ENCODE results near the gene PLA2G2C. TPM values are rescaled to one million over a fixed set of nuclear protein-coding genes. Genes with fewer than 3 reads are reported as not detected.

Gene PLA2G2C
- total RNA-seq, 4 donors from 2014 or later, result 0.31 to 0.81 TPM; not detected in 2

- H3K4me3 ChIP-seq, result no peak overlapping the region
- peaks cover 0 to 8% of the 10 kb centered on the region in 2 donors for H3K36me3 ChIP-seq
- peaks cover 4 to 88% (median 8%) of the 10 kb centered on the region in 3 donors for H3K4me1 ChIP-seq
- no peaks in the 10 kb centered on the region for H3K9me3 ChIP-seq
- no peaks in the 10 kb centered on the region for H3K27me3 ChIP-seq
- 86 to 92% methylated on average over 2 to 4 of the region's 12 CpGs for WGBS, 2 donors (ENCODE audit: low coverage in 1 of 2)
- no peak for ATAC-seq
- H3K27ac ChIP-seq, result peak overlapping the region in 1 of 4 donors; percentile 73
- TF ChIP-seq EP300 (IDR thresholded peaks at IDR 0.05) (no peak), POLR2A (IDR thresholded peaks at IDR 0.05) (no peak), POLR2AphosphoS5 (IDR thresholded peaks at IDR 0.05) (no peak)
- TF ChIP-seq, protein P1, sequence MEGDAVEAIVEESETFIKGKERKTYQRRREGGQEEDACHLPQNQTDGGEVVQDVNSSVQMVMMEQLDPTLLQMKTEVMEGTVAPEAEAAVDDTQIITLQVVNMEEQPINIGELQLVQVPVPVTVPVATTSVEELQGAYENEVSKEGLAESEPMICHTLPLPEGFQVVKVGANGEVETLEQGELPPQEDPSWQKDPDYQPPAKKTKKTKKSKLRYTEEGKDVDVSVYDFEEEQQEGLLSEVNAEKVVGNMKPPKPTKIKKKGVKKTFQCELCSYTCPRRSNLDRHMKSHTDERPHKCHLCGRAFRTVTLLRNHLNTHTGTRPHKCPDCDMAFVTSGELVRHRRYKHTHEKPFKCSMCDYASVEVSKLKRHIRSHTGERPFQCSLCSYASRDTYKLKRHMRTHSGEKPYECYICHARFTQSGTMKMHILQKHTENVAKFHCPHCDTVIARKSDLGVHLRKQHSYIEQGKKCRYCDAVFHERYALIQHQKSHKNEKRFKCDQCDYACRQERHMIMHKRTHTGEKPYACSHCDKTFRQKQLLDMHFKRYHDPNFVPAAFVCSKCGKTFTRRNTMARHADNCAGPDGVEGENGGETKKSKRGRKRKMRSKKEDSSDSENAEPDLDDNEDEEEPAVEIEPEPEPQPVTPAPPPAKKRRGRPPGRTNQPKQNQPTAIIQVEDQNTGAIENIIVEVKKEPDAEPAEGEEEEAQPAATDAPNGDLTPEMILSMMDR (IDR thresholded peaks at IDR 0.05), result no peak
These were observed 5.0 kb upstream of the PLA2G2C start for GRCh38 chr1:20191266-20191825.

DNA sequence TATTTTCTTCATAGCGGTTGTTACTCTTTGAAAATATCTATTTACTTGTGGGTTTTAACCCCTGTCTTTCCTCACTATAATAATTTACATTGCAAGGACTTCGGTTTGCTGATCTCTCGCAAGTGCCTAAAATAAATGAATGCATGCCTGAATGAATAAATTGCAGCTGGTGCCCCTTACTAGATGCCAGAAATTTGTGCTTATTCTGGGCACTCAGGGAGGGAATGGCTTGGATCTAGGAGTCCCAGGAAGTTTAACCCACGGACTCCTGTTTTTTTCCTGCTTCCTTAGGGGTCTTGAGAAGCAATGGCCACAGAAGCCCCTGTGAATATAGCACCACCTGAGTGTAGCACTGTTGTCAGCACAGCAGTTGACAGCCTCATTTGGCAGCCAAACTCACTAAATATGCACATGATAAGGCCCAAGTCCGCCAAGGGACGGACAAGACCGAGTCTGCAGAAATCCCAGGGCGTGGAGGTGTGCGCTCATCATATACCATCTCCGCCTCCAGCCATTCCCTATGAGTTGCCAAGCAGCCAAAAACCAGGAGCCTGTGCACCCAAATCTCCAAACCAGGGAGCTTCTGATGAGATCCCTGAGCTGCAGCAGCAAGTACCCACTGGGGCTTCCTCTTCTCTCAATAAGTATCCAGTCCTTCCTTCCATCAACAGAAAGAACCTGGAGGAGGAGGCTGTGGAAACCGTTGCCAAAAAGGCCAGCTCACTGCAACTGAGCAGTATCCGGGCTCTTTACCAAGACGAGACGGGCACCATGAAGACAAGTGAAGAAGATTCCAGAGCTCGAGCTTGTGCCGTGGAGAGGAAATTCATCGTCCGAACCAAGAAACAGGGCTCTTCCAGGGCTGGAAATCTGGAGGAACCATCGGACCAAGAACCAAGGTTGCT, 4.2 kb upstream of the PLA2G2C start:
- Histone ChIP-seq H3K4me3 (no peak overlapping the region), H3K27me3 (no peaks in the 10 kb centered on the region), H3K27ac (peak overlapping the region in 1 of 4 donors; percentile 91), H3K36me3 (peaks cover 0 to 8% of the 10 kb centered on the region in 2 donors), H3K4me1 (peaks cover 4 to 97% (median 8%) of the 10 kb centered on the region in 3 donors), H3K9me3 (no peaks in the 10 kb centered on the region)
- TF ChIP-seq POLR2AphosphoS5 (IDR thresholded peaks at IDR 0.05), result no peak
- 76 to 87% methylated on average over 6 to 9 of the region's 19 CpGs for WGBS, 2 donors (ENCODE audit: low coverage in 1 of 2)
- no peak for ATAC-seq

DNA sequence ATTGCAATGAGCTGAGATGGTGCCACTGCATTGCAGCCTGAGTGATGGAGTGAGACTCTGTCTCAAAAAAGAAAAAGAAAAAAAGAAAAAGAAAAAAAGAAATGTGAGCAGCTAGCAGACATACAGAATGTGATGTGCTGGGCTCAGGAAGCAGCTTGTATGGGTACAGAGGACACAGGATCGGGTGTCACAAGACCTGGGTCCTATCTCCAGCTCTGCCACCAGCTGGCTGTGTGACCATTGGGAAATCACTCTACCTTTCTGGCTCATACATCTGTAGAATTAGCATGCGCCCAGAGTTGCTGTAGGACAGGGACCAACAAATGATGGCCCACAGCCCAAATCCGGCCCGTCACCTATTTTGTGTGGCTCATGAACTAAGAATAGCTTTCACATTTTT, 3.3 kb upstream of the PLA2G2C start:
- WGBS, 2 donors (ENCODE audit: low coverage in 1 of 2), result 68 to 91% methylated on average over 4 of the region's 4 CpGs
- no peaks in the 10 kb centered on the region for H3K9me3 ChIP-seq
- H3K4me1 ChIP-seq, result peaks cover 4 to 97% (median 8%) of the 10 kb centered on the region in 3 donors
- H3K27me3 ChIP-seq, result no peaks in the 10 kb centered on the region
- H3K4me3 ChIP-seq, result no peak overlapping the region
- peak overlapping the region in 2 of 4 donors; percentile 91 to 93 for H3K27ac ChIP-seq
- no peak for ATAC-seq
- peaks cover 0 to 8% of the 10 kb centered on the region in 2 donors for H3K36me3 ChIP-seq
- TF ChIP-seq EP300 (IDR thresholded peaks at IDR 0.05) (no peak), POLR2A (IDR thresholded peaks at IDR 0.05) (no peak), POLR2AphosphoS5 (IDR thresholded peaks at IDR 0.05) (no peak)
- TF ChIP-seq, protein P1 (IDR thresholded peaks at IDR 0.05), result no peak

DNA sequence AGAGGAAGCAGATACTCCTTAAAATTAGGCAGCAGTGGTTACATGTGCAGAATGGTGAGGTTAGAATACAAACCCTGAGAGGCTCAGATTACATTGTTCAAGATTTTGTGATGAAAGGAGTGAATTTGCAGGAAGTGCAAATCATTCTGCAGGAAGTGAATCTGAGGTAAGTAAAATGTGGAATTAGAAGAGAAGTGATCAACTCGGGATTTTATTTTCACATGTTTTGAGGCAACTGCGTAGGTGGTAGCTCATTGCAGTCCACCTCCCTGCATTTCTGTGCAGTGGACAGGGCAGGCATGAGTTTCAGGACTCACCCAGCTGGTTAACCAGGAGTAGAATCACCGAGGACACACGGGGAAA, 2.1 kb upstream of the PLA2G2C start:
- Histone ChIP-seq H3K36me3 (peaks cover 0 to 8% of the 10 kb centered on the region in 2 donors), H3K4me3 (no peak overlapping the region), H3K4me1 (peaks cover 4 to 89% (median 8%) of the 10 kb centered on the region in 3 donors), H3K9me3 (no peaks in the 10 kb centered on the region), H3K27ac (peak overlapping the region; percentile 50 to 93 (median 88)), H3K27me3 (no peaks in the 10 kb centered on the region)
- no peak for TF ChIP-seq EP300 (IDR thresholded peaks at IDR 0.05)
- TF ChIP-seq, protein P1 (IDR thresholded peaks at IDR 0.05), result no peak
- ATAC-seq, result no peak
- WGBS, 2 donors (ENCODE audit: low coverage in 1 of 2), result 33 to 53% methylated on average over 1 to 4 of the region's 4 CpGs

- TF ChIP-seq POLR2AphosphoS5 (IDR thresholded peaks at IDR 0.05) (no peak), EP300 (IDR thresholded peaks at IDR 0.05) (no peak), POLR2A (IDR thresholded peaks at IDR 0.05) (no peak)
- TF ChIP-seq, protein P1 (IDR thresholded peaks at IDR 0.05), result no peak
- H3K27me3 ChIP-seq, result no peaks in the 10 kb centered on the region
- H3K36me3 ChIP-seq, result peaks cover 0 to 8% of the 10 kb centered on the region in 2 donors
- H3K4me3 ChIP-seq, result peak overlapping the region in 1 of 2 donors; percentile 68
- peak overlapping the region; percentile 50 to 93 (median 88) for H3K27ac ChIP-seq
- 7 to 21% methylated on average over 4 of the region's 4 CpGs for WGBS, 2 donors (ENCODE audit: low coverage in 1 of 2)
- H3K4me1 ChIP-seq, result peaks cover 4 to 84% (median 8%) of the 10 kb centered on the region in 3 donors
- no peak for ATAC-seq
- no peaks in the 10 kb centered on the region for H3K9me3 ChIP-seq
These were observed 1.6 kb upstream of the PLA2G2C start for GRCh38 chr1:20187813-20188454.
